Pancreas (tissue), 10 donors: ENCODE results near the gene GPR75. TPM values are rescaled to one million over a fixed set of nuclear protein-coding genes. Genes with fewer than 3 reads are reported as not detected.

Source experiments
- ATAC-seq, 4 donors: fragments of 200-7000 bp; cut with Tn5 transposase; one replicate each; pipeline versions ENCODE4 v1.8.0 to v1.9.1; 2020; ENCODE audit warnings: mild to moderate bottlenecking in 4 of 4, moderate library complexity in 4 of 4
- DNase-seq, 6 donors: peaks; one replicate each; pipeline ENCODE4 v3.0.0-alpha.2; 2020
- FAIRE-seq: peaks from 2 replicates; lab custom pipeline; 2012; peaks lifted over from hg19 to GRCh38; lab: Jason Lieb, UNC
- H3K27ac ChIP-seq, 4 donors: fragments of 200-600 bp; sonication (generic); 1 replicate in 3 of 4; 2 replicates in 1 of 4; pipeline versions ENCODE4 v1.5.0 to v1.8.0; 2020
- H3K27me3 ChIP-seq, 4 donors: fragments of 200-600 bp; one replicate each; pipeline ENCODE4 v1.8.0; 2021
- H3K36me3 ChIP-seq, 3 donors: fragments of 200-600 bp; sonication (generic) in 1 of 3; one replicate each; pipeline versions ENCODE4 v1.5.0 to v1.8.0; 2020 to 2021
- H3K4me1 ChIP-seq, 3 donors: fragments of 200-600 bp; one replicate each; pipeline ENCODE4 v1.8.0; 2021
- H3K4me3 ChIP-seq, 4 donors: fragments of 200-600 bp; sonication (generic) in 2 of 4; one replicate each; pipeline versions ENCODE4 v1.5.0 to v1.8.0; 2020 to 2021
- H3K9me3 ChIP-seq, 4 donors: fragments of 200-600 bp; one replicate each; pipeline ENCODE4 v1.8.0; 2021
- CTCF ChIP-seq, 4 donors: fragments of 200-600 bp; sonication (generic) in 3 of 4; IDR thresholded peaks; one replicate each; pipeline versions ENCODE4 v1.5.0 to v1.8.0; 2021; ENCODE audit warnings: antibody characterized with exemption in 4 of 4
- WGBS, 2 donors: extraction: QIAGEN DNeasy Blood & Tissue Kit; methylation state at CpG; one replicate each; pipeline ENCODE4 v1.1.7; 2013; 5-methylcytosine and 5-hydroxymethylcytosine counted together
- intact Hi-C, 3 donors: fragments of 100-400 bp; cut with DNase I; formaldehyde crosslinking; loops; one replicate each; pipeline versions ENCODE4 v1.11.1 to v1.14.2; 2022
- polyA plus RNA-seq, 2 donors: library from polyadenylated mRNA; stranded (reverse); fragments of 200-250 nt; gene quantifications; one replicate each; pipeline ENCODE4 v1.2.3, GENCODE V29; 2013
- total RNA-seq, 6 donors: library from RNA; stranded (reverse); fragmentation: NEBNext Ultra II Directional in 4 of 6; extraction: Animal tissue kit (Norgen Biotek cat#: 25700) in 4 of 6; gene quantifications; one replicate each; pipeline versions ENCODE4 v1.2.1 to v1.2.4, GENCODE V29; 2021 to 2023
- donor health status: healthy with polysubstance abuse.
- donor health status: DM: no; HTN: no; CAD: no; lungs with moderate emphysema.
- donor health status: DM: no; HTN: no; CAD: no.
- donor health status: control.
- donor health status: control.
- donor health status: Bipolar disorder and iron deficiency.
- donor health status: DM: yes; HTN: yes; CAD: no.
- donor health status: DM: no; HTN: no; CAD: no.
- donor health status: DM: no; HTN: no; CAD: no.
- donor health status: DM: yes; HTN: yes; CAD: no.

Gene GPR75
- total and polyA plus RNA-seq, 8 donors: 1.1 to 1.9 (median 1.5) TPM

GRCh38 chr2:53881360-53881759 is 21.6 kb upstream of the GPR75 start:
- no peak overlapping the region for H3K4me3 ChIP-seq
- no peaks in the 10 kb centered on the region for H3K4me1 ChIP-seq
- intact Hi-C loops: no loop called here
- peaks cover 8 to 36% (median 10%) of the 10 kb centered on the region in 3 donors for H3K36me3 ChIP-seq
- WGBS, 2 donors: 88 to 97% methylated on average over 2 of the region's 2 CpGs
- ATAC-seq (no peak), DNase-seq (no peak), FAIRE-seq (no peak)
- no peaks in the 10 kb centered on the region for H3K9me3 ChIP-seq
- no peak overlapping the region for H3K27ac ChIP-seq
- TF ChIP-seq CTCF (IDR thresholded peaks at IDR 0.05): no peak
- H3K27me3 ChIP-seq: no peaks in the 10 kb centered on the region

- Histone ChIP-seq H3K4me3 (no peak overlapping the region), H3K9me3 (no peaks in the 10 kb centered on the region), H3K36me3 (peaks cover 8 to 34% (median 10%) of the 10 kb centered on the region in 3 donors), H3K27ac (no peak overlapping the region), H3K27me3 (no peaks in the 10 kb centered on the region), H3K4me1 (no peaks in the 10 kb centered on the region)
- WGBS, 2 donors: 91 to 92% methylated on average over 3 of the region's 3 CpGs
- ATAC-seq (no peak), FAIRE-seq (no peak), DNase-seq (no peak)
- no peak for TF ChIP-seq CTCF (IDR thresholded peaks at IDR 0.05)
- intact Hi-C loops: no loop called here
Measured at GRCh38 chr2:53880756-53881155, 21.0 kb upstream of the GPR75 start.

DNA sequence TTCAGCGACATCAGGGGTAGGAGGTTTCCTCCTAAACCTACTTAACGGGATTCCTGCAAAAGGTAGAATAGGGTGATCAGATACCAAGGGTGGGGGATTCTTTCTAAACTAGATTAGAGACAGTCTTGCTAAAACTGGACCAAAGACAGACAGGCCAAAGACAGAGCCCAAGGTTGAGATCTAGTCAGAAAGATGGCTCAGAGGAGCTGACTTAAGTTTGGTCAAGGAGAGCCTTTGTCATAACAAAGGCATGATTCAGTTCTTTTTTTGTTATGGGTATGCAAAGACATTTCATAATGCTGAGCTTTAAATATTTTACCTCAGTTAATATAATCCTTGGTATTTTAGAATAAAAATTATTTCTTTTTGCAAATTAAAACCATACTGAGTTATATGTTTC is 17.8 kb upstream of the GPR75 start:
- H3K9me3 ChIP-seq: no peaks in the 10 kb centered on the region
- FAIRE-seq: no peak
- peaks cover 0 to 24% (median 4%) of the 10 kb centered on the region in 3 donors for H3K36me3 ChIP-seq
- no peak overlapping the region for H3K4me3 ChIP-seq
- TF ChIP-seq CTCF (IDR thresholded peaks at IDR 0.05): no peak
- DNase-seq: no peak
- no peak overlapping the region for H3K27ac ChIP-seq
- no peaks in the 10 kb centered on the region for H3K4me1 ChIP-seq
- no peak for ATAC-seq
- intact Hi-C loops: no loop called here
- H3K27me3 ChIP-seq: no peaks in the 10 kb centered on the region
- 70 to 83% methylated on average over 2 of the region's 2 CpGs for WGBS, 2 donors

DNA sequence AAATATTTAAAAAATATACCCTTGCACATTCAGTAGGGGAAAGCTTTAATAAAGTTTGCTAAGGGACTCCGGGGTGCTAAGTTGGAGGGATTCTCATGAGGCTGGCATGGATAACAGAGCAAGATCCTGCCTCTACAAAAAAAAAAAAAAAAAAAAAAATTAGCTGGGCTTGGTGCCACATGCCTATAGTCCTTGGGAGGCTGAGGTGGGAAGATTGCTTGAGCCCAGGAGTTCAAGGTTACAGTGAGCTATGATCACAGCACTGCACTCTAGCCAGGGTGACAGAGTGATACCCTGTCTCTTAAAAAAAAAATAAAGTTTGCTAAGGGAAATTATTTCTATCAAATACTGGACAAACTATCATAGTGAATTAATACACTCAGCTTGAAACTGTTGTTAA is 17.3 kb upstream of the GPR75 start:
- WGBS, 2 donors: 36 to 42% methylated on average over 1 of the region's 1 CpG
- no peaks in the 10 kb centered on the region for H3K4me1 ChIP-seq
- no peaks in the 10 kb centered on the region for H3K9me3 ChIP-seq
- TF ChIP-seq CTCF (IDR thresholded peaks at IDR 0.05): no peak
- FAIRE-seq (no peak), DNase-seq (no peak), ATAC-seq (peak in 1 of 4 donors; percentile 14)
- H3K27me3 ChIP-seq: no peaks in the 10 kb centered on the region
- peaks cover 0 to 24% (median 4%) of the 10 kb centered on the region in 3 donors for H3K36me3 ChIP-seq
- H3K4me3 ChIP-seq: no peak overlapping the region
- no peak overlapping the region for H3K27ac ChIP-seq
- intact Hi-C loops: no loop called here

DNA sequence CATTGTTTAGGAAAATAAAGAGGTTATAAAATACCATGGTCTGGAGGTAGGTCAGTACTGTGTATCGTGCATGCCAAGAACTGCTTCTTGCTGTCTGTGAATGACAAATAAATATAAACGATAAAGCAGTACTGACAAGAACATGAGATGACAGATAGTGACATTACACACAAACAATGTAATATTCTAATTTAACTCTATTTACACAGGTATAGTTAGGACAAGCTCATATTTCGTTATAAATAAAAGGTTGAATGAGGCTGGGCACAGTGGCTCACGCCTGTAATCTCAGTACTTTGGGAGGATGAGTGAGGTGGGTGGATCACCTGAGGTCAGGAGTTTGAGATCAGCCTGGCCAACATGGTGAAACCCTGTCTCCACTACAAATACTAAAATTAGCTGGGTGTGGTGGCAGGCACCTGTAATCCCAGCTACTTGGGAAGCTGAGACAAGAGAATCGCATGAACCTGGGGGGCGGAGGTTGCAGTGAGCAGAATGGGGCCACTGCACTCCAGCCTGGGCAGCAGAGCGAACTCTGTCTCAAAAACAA is 14.7 kb upstream of the GPR75 start:
- DNase-seq: no peak
- H3K27ac ChIP-seq: no peak overlapping the region

More for the DNA sequence above, 14.7 kb upstream of the GPR75 start:
- H3K27me3 ChIP-seq: no peaks in the 10 kb centered on the region
- H3K36me3 ChIP-seq: peaks cover 0 to 17% (median 0%) of the 10 kb centered on the region in 3 donors
- no peak for FAIRE-seq
- WGBS, 2 donors: 87 to 89% methylated on average over 7 of the region's 7 CpGs
- intact Hi-C loops: no loop called here
- H3K4me3 ChIP-seq: no peak overlapping the region
- TF ChIP-seq CTCF (IDR thresholded peaks at IDR 0.05): no peak
- H3K9me3 ChIP-seq: no peaks in the 10 kb centered on the region
- no peaks in the 10 kb centered on the region for H3K4me1 ChIP-seq
- ATAC-seq: no peak
